ENCODE results near the gene CYP3A4. TPM values are rescaled to one million over a fixed set of nuclear protein-coding genes. Genes with fewer than 3 reads are reported as not detected.

The CYP3A4 gene
- total and polyA plus RNA-seq, 5 donors: 0.16 TPM; not detected in 4

- H3K27ac ChIP-seq (ENCODE audit: low read length): no peak overlapping the region
- intact Hi-C loops (cut with DNase I): no loop called here
- H3K4me3 ChIP-seq (ENCODE audit: low read length): no peak overlapping the region
- no peaks in the 10 kb centered on the region for H3K27me3 ChIP-seq (ENCODE audit: control insufficient read depth, insufficient read depth)
- no peaks in the 10 kb centered on the region for H3K9me3 ChIP-seq (ENCODE audit: control insufficient read depth, low read length)
- no peaks in the 10 kb centered on the region for H3K4me1 ChIP-seq (ENCODE audit: control insufficient read depth, insufficient read depth, low read length)
- WGBS: 73% methylated on average over 3 of the region's 3 CpGs
- ATAC-seq (no peak), DNase-seq (no peak)
Measured at GRCh38 chr7:99713995-99714570, 69.9 kb downstream of the CYP3A4 start.

GRCh38 chr7:99709838-99710578, 74.0 kb downstream of the CYP3A4 start:
- Histone ChIP-seq H3K27ac (ENCODE audit: low read length) (no peak overlapping the region), H3K27me3 (ENCODE audit: control insufficient read depth, insufficient read depth) (no peaks in the 10 kb centered on the region), H3K4me3 (ENCODE audit: low read length) (no peak overlapping the region), H3K4me1 (ENCODE audit: control insufficient read depth, insufficient read depth, low read length) (no peaks in the 10 kb centered on the region), H3K9me3 (ENCODE audit: control insufficient read depth, low read length) (no peaks in the 10 kb centered on the region)
- intact Hi-C loops (cut with DNase I): no loop called here
- ATAC-seq (no peak), DNase-seq (no peak)
- WGBS: 68% methylated on average over 2 of the region's 2 CpGs

GRCh38 chr7:99709260-99709659, 74.7 kb downstream of the CYP3A4 start:
- DNase-seq (no peak), ATAC-seq (no peak)
- Histone ChIP-seq H3K27ac (ENCODE audit: low read length) (no peak overlapping the region), H3K9me3 (ENCODE audit: control insufficient read depth, low read length) (no peaks in the 10 kb centered on the region), H3K27me3 (ENCODE audit: control insufficient read depth, insufficient read depth) (no peaks in the 10 kb centered on the region), H3K4me1 (ENCODE audit: control insufficient read depth, insufficient read depth, low read length) (no peaks in the 10 kb centered on the region), H3K4me3 (ENCODE audit: low read length) (no peak overlapping the region)
- intact Hi-C loops (cut with DNase I): no loop called here
- WGBS: 92% methylated on average over 2 of the region's 2 CpGs

- Histone ChIP-seq H3K4me1 (ENCODE audit: control insufficient read depth, insufficient read depth, low read length) (no peaks in the 10 kb centered on the region), H3K27me3 (ENCODE audit: control insufficient read depth, insufficient read depth) (no peaks in the 10 kb centered on the region), H3K9me3 (ENCODE audit: control insufficient read depth, low read length) (no peaks in the 10 kb centered on the region), H3K27ac (ENCODE audit: low read length) (no peak overlapping the region), H3K4me3 (ENCODE audit: low read length) (no peak overlapping the region)
- no peak for DNase-seq
- intact Hi-C loops (cut with DNase I): no loop called here
- WGBS: 39% methylated on average over 1 of the region's 1 CpG
- ATAC-seq: no peak
Measured at GRCh38 chr7:99707096-99707495, 76.9 kb downstream of the CYP3A4 start.

Other genes with a start within 250 kb of the CYP3A4 start
- gene FAM200A, start 232.1 kb downstream of the CYP3A4 start, total RNA-seq: 1 to 10 TPM; 4.7 to 6.1 (median 5.5) TPM
- gene FAM200A, start 232.1 kb downstream of the CYP3A4 start, polyA plus RNA-seq: 6.7 TPM
- gene ZNF655, start 225.5 kb downstream of the CYP3A4 start, total RNA-seq: 10 to 100 TPM; 37.8 to 45.5 (median 39.8) TPM
- 31.5 TPM for gene ZNF655, start 225.5 kb downstream of the CYP3A4 start, polyA plus RNA-seq
- under 1 TPM; 0.21 to 0.40 (median 0.37) TPM for gene TMEM225B, start 185.9 kb downstream of the CYP3A4 start, total RNA-seq
- gene TMEM225B, start 185.9 kb downstream of the CYP3A4 start, polyA plus RNA-seq: 0.41 TPM
- 1 to 10 TPM; 8.1 to 9.6 (median 8.6) TPM for gene ZSCAN25, start 167.2 kb downstream of the CYP3A4 start, total RNA-seq
- 3.8 TPM for gene ZSCAN25, start 167.2 kb downstream of the CYP3A4 start, polyA plus RNA-seq
- under 1 TPM in 1 of 4 donors, not detected in 3; 0.84 TPM for gene CYP3A5, start 104.2 kb downstream of the CYP3A4 start, total RNA-seq
- 0.09 TPM for gene CYP3A5, start 104.2 kb downstream of the CYP3A4 start, polyA plus RNA-seq
- gene CYP3A7, start 49.0 kb downstream of the CYP3A4 start, total RNA-seq: not detected
- gene CYP3A7, start 49.0 kb downstream of the CYP3A4 start, polyA plus RNA-seq: not detected
- not detected for gene CYP3A43, start 43.8 kb upstream of the CYP3A4 start, total RNA-seq
- 0.07 TPM for gene CYP3A43, start 43.8 kb upstream of the CYP3A4 start, polyA plus RNA-seq
- gene OR2AE1, start 92.8 kb upstream of the CYP3A4 start, total RNA-seq: under 1 TPM in 1 of 4 donors, not detected in 3; 0.43 TPM
- gene OR2AE1, start 92.8 kb upstream of the CYP3A4 start, polyA plus RNA-seq: 0.11 TPM
- 10 to 100 TPM in 2 of 4 donors, 1 to 10 TPM in 2; 8.8 to 11.2 (median 10.0) TPM for gene TRIM4, start 135.3 kb upstream of the CYP3A4 start, total RNA-seq
- gene TRIM4, start 135.3 kb upstream of the CYP3A4 start, polyA plus RNA-seq: 7.6 TPM
- gene GJC3, start 145.4 kb upstream of the CYP3A4 start, total RNA-seq: under 1 TPM in 2 of 4 donors, not detected in 2; 0.20 to 0.53 TPM
- gene GJC3, start 145.4 kb upstream of the CYP3A4 start, polyA plus RNA-seq: 0.43 TPM
- gene AZGP1, start 191.8 kb upstream of the CYP3A4 start, total RNA-seq: 10 to 100 TPM; 10.7 to 28.8 (median 16.1) TPM
- gene AZGP1, start 191.8 kb upstream of the CYP3A4 start, polyA plus RNA-seq: 17.0 TPM
- 10 to 100 TPM; 39.7 to 52.7 (median 50.4) TPM for gene ZKSCAN1, start 231.4 kb upstream of the CYP3A4 start, total RNA-seq
- 9.8 TPM for gene ZKSCAN1, start 231.4 kb upstream of the CYP3A4 start, polyA plus RNA-seq

Data from right cardiac atrium (tissue), 5 donors.